Measurements from ENCODE around the gene HSPE1. TPM values are rescaled to one million over a fixed set of nuclear protein-coding genes. Genes with fewer than 3 reads are reported as not detected.
A peak's percentile ranks its signal among the peaks of the same experiment; 100 is the strongest.
"Not testable (repeated sequence)": the region's sequence is repeated elsewhere in the genome, so short reads cannot be mapped to it uniquely, and the experiment has no call there.

HSPE1 gene
- polyA plus RNA-seq, 3 donors, result 211 to 309 (median 242) TPM

DNA sequence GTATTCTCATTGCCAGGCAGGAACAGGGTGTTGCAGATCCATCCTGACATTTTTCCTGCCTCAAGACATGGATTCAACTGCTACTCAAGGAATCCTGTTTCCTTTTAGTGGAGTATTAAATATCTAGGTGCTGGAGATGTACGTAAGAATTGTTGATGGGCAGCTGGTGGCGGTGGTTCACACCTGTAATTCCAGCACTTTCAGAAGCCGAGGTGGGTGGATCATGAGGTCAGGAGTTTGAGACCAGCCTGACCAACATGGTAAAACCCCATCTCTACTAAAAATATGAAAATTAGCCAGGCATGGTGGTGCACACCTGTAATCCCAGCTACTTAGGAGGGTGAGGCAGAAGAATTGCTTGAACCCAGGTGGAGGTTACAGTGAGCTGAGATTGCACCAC, 15.9 kb upstream of the HSPE1 start:
- DNase-seq, result not testable (repeated sequence)

DNA sequence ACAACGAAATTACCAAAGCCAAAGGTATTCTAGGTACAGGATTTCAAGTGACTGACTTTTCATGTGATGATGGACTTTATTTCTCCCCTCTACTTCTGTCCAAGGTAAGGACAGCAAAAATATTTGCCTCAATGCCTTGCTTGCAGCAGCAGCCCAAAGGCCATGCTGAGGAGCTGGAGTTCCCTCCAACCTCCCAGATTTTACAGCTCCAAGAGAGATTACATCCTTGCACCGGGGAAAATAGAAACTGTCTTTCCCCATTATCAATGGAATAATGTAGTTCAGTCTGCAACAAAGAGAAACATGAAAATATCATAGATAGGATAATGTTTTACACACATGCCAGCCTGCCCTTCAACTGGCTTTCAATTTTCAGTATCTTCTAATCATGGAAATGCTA, 14.0 kb upstream of the HSPE1 start:
- DNase-seq, result no peak

DNA sequence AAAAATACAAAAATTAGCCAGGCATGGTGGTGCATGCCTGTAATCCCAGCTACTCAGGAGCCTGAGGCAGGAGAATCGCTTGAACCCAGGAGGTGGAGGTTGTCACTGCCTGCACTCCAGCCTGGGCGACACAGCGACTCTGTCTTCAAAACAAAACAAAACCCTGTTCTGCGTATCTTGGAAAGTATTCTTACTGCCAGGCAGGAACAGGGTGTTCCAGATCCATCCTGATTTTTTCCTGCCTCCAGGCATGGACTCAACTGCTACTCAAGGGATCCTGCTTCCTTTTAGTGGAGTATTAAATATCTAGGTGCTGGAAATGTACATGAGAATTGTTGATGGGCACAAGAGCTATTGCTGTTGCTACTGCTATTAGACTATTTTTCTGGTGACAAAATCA, 12.8 kb upstream of the HSPE1 start:
- no peak for DNase-seq

DNA sequence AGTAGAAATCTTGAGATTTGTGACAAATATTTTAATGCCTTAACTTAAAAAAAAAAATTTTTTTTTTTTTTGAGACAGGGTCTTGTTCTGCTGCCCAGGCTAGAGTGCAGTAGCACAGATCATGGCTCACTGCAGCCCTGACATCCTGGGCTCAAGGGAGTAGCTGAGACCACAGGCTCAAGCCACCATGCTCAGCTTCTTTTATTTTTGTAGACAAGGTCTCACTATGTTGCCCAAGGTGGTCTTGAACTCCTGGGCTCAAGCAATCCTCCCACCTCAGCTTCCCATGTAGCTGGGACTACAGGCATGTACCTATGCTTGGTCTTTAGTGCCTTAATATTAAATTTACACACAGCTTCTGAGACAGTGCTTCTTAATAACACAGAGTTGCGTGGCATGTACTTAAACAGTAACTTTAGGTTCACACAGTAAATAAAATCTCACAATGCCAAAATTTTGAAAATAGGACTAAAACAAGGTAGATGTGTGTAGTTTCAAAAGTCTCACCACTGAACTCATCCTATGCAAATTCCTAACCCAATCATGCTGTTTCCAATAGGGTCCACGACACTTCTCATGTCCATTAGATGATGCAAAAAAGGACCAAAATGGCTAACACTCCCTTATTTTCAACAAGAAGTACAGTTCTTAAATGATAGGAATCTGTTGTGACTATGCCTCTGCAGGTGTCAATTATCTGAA, 4.6 kb upstream of the HSPE1 start:
- DNase-seq, result no peak

DNA sequence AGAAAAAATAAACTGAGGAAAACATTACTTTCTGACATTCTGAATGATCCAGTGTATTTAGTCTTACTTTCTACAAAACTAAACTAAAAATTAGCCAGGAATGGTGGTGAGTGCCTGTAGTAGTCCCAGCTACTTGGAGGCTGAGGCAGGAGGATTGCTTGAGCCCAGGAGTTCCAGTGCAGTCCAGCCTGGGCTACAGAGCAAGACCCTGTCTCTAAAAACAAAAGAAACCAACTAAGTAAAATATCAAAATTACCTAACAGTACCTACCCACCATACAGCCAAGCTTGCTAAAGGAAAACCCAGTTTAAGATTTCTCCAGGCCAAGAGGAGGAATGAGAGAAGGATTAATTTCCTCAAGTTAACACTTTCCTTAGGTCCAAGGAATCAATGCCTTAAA, 3.5 kb upstream of the HSPE1 start:
- DNase-seq, result no peak

DNA sequence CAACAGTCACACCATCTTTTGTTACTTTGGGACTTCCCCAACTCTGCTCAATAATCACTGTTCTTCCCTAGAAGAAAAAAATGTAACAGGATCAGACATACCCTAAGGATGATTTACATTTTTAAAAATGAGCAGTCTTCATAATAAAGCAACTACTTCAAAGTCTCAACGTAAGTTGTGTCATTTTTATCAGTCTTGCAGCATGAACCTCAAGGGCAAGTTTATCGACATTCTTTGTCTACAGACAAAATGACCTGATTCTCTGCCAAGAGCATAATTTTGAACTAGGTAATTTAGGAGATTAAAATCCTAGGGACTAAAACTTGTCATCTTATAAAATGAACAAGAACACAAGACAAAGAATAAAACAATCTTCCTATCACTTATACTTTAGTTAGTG, 2.9 kb upstream of the HSPE1 start:
- no peak for DNase-seq

DNA sequence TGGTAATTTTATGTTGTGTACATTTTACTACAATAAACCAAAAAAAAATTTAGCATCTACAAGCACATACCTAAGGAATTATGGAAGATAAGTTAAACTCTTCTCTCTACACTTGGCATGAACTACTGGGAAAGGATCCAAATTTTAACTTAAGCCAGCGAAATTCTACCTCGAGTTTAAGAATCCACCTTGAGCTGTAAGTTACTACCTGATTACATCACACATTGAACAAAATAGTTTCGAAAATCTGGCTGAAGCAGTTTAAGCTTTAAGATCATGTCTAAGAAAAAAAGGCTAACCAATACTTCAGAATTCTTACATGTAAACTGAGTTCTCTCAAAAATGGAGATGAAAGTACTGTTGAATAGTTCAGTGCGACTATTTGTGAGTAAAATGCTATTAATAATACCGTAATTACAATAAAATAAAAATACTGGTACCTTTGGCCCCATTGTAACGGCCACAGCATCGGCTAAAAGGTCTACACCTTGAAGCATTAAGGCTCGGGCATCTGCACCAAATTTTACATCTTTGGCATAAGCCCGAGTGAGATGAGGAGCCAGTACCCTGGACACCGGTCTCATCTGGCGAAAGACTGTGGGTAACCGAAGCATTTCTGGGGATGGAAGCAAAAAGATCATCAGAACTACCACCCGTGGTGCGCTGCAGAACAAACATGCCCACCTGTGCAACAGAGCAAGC, 1.8 kb upstream of the HSPE1 start:
- DNase-seq, result no peak

DNA sequence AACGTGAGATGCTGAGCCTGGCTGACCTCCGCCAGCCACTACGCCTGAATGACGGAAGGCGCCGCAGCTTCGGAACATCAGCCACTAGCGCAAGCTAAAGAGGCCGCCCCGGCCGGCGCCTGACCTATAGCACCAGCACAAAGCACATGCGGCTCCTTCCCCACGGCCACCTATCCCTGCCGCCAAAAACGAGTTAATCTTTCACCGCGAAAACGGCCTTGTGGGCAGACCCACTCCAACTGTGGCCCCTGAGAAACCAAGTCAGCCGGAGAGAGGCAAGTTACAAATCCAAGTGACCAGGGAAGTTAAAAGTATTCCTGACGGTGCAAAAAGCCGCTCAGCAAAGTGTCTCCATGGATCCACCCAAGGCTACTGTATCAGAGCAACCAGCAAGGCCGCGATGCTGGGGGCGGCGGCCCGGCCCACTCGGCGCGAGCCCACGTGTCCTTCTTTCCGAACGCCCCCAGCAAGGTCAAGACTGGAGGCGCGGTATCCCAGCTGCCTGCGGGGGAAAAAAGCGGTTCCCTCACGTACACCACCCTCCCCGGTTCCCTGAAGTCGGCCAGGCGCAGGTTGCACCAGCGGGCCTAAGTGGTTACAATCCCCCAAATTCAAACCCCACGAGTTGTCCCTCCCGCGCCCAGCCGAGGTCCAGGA, 1.1 kb upstream of the HSPE1 start:
- DNase-seq, result peak; percentile 77

DNA sequence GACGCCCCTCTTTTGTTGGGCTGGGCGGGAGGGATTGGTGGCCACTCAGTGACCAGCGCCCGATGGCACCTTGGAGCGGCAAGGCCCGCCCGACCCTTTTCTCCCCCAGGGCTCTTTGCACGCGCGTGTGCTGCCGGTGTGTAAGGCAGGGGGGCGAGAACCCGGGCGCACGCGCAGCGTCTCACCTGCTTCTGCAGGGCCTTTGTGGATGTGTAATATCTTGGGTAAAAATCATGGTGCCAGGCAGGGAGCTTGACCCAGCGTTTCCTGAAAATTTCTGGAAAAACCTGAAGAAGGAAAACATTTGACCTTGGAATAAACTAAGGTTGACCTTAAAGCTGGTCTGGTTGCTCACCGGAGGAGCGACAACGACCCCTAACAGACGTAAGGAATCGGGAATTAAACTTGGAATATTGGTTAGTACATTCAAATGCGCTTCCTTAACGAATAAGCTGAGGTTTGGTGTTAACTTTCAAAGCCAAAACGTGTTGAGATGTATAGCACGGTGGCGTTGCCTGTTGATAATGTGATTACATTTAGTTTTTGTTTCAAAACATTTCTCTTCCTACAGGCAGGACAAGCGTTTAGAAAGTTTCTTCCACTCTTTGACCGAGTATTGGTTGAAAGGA, 438 bp downstream of the HSPE1 start:
- peak; percentile 24 for DNase-seq

DNA sequence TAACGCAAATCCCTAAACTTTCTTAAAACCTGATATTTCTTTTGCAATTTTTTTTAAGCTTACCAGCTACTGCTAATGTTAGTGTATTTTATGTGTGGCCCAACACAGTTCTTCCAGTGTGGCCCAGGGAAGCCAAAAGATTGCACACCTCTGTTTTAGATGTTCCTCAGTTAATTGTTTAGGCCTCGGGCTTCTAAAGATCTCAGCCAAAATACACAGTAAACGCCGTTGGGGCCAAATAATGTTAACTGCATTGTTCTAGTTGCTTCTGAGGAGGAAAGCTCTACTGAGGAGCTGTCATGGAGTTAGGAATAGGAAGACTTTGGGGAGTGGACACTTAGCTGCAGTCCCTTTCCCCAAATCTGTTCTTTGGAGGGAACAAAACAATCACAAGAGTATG, 2.0 kb downstream of the HSPE1 start:
- no peak for DNase-seq

DNA sequence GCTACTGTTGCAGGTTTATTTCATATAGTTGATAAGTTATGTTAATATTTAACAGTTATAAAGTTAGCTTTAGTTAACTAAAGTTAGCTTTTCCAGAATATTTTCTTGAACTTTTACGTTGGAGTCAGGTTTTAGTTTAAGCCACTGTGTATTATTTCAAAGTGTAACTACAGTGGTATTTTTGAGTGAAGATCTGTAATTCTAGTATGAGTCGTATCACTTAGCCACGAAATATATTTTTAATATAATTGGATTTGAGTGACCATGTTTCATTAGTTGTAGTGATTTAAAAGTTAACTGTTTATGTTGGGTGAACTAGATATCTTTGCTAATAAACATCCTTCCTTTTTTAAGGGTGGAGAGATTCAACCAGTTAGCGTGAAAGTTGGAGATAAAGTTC, 2.5 kb downstream of the HSPE1 start:
- no peak for DNase-seq

DNA sequence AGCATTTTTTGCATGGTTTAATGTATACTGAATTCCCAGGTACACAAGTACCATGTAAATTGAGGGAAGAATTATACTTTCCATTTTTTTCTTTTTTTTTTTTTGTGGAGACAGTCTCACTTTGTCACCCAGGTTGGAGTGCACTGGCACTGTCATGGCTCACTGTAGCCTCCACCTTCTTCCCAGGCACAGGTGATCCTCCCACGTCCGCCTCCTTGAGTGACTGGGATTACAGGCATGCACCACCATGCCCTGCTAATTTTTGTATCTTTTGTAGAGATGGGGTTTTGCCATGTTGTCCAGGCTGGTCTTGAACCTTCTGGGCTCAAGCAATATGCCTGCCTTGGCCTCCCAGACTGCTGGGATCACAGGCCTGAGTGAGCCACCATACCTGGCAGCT, 3.8 kb downstream of the HSPE1 start:
- DNase-seq, result no peak

DNA sequence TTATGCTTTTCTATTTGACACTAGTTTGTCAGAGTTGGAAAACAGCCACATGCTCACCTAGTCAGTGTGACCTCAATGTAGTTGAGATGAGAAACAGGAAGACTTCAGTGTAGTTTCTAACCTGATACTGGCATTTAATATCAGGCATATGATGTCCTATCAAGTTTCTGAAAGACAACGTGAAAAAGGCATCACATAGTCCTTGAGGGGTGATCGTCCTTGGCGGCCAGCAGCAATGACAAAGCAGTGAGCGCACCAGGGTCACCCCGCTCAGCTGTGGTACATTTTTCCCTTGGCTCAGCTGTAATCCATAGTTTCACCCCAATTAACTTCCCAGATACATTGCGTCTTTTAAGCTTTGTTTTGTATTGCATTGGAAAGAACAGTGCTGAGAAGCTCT, 4.3 kb downstream of the HSPE1 start:
- no peak for DNase-seq

DNA sequence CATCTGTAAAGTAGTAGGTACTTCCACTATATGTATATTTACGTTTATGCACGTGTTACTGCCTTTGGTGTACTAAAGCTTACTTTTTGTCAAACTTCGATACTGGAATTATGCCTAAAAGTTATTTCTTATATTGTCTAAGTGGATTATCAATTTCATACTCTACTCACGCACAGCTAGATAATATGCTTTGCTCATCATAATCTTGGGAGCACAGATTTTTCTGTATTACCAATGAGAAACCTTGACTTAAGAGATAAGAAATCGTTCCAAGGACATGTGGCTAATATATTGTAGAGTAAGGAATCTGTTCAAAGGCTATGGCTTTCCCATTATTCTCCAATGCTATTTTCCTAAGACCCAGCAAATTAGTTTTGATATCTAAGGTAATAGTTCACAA, 6.5 kb downstream of the HSPE1 start:
- no peak for DNase-seq

DNA sequence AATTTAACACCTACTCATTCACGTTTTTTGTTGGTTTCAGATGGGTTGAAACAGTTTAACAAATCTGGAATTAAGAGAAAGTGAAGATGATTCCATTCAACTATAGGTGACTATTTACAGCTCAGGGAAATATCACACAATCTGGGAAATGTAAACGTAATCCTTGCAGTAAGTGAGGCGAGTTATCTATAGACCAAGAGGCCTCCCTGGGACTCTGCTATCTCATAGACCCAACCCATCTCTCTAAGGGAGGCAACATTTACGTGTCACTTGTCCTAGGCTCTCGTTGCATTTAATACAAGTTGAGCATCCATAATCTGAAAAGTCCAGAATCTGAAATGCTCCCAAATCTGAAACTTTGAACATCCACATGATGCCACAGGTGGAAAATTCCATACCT, 13.7 kb downstream of the HSPE1 start:
- no peak for DNase-seq

DNA sequence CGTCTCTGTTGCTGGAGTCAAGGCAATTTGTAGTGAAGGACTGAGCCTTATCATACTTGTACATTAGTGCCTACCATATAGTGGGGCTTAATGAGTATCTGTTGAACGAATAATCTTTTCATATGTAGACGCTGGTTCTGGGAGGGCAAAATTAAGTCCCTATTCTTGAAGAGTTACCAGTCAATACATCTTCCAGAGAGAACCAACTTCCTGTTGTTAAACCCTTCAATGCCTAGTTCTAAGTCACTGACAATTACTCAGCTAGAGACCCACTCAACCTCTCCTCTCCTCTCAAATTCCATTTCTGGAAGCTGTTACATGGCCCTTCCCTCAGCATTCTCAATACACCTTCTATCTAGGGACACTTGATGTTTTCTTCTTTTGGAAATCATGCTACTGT, 14.6 kb downstream of the HSPE1 start:
- DNase-seq, result no peak

DNA sequence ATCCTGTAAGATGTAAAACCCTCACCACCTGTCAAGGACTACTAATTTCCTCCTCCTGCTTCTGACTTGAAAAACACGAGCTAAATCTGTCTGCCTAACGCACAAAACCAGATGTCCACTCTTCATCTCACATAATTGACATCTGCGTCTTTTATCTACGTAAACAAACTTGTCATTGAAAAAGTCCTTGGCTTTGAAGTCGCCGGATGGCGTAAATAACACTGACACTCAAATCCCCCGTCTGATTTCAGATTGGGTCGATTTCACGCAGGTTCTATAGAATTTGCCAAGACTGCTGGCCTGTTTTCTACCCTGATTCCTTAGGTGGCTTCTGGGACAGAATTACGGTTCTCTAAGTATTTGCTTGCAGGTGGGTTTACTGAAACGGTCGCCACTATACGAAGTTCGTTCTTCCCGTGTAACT, 15.1 kb downstream of the HSPE1 start:
- no peak for DNase-seq

DNA sequence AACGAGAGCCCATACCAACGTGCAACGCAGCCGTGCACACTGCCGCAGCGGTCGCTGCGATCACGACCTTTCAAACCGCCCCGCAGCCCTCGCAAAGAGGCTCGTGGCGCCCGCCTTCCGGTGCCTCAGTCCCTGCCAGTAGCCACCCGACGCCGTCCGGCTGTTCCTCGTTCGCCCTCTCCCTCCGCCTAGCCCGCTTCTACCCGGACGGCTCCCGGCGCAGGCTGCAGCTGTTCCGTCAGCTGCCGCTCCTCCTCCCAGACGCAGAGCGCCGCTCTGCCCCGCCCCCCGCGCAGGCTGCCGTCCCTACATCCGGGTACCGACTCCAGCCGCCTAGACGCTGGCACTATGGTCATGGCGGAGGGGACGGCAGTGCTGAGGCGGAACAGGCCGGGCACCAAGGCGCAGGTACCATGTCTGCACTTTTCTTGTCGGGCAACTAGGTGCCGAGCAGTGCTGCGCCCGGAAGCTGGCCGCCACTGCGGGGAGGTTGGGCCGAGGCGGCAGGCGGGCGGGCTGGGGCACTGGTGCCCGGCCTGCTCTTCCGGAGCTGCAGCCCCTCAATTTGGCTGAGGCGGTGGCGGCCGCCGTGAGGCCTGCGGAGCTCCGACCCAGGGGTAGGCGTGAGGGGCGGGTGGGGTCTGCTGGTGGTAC, 15.7 kb downstream of the HSPE1 start, which contains the start of gene MOB4:
TSS of gene MOB4 (plus strand) at position 328 of the 654 bp plus-strand sequence. CDS start at position 349, 21 bp downstream.
- peak; percentile 95 for DNase-seq

DNA sequence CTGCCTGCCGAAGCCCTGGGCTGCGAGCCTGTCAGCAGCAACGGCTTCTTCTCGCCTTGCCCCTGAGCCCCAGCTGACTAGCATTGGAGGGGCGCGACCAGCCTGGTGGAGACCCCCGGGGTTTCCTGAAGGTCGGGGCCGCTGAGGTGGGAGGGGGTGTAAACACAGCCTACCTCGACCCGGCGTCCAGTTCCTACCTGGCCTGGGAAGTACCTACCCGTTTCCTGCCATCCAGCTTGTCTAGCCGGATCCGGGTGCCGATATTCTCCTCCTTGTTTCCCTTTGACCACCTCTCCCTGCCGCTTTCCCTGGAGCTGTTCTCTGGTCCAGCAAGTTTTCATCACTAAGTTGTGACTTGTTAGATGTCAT, 16.2 kb downstream of the HSPE1 start:
- DNase-seq, result peak; percentile 34

DNA sequence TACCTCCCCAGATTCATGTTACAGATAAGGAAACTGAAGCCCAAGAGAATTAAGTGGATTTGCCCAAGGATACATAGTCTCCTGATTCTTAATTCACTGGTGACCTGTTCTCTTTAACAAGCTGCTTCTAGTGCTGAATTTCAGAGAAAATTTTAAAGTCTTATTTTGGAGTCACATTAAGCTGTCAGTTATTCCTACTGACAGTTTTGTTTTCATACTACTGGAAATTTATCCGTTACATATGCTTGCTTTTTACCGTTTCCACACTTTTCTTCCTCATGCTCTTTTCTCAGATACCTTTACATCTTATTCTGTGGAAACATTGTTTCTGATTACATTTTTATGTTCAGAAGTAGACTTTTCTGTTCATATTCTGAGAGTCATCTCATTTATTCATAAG, 17.0 kb downstream of the HSPE1 start:
- no peak for DNase-seq

DNA sequence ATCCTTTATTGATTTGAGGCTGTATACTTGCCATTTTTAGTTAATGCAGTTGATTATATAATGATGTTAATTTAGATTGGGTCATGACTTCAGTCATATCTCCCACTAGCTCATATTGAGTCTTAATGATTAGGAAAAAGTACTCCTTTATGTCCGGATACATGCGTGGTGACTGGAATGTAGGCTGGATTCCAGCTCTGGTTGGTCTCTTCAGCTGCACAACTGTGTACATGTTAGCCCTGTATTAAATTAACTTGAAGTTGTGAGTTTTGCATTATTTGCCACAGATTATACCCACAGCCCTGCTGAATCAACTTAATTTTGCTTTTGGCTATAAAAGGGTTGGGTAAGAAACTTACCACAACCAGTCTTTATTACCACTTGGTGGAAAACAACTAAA, 38.2 kb downstream of the HSPE1 start:
- DNase-seq, result no peak

DNA sequence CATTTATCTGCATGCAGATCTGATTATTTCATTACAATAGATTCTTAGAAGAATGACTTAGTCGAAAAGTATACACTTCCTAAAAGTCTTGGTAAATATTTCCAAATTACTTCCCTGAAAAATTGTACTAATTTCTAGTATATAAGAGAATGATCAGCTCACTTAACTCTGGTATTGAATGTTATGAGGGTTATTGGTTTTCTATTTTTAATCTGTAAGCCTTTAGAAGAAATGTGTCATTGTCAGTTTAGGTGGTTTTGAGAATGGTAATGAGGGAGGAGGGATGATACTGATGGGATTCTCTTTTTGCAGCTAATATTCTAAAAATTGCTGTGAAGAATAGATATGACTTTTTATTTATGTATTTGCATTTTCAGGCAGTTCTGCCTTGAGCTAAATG, 39.6 kb downstream of the HSPE1 start:
- no peak for DNase-seq

All from renal pelvis (tissue), 4 donors.